GM19438 (cell line): ENCODE results near the gene MOAP1.
A peak's percentile ranks its signal among the peaks of the same experiment; 100 is the strongest.
"Not testable (repeated sequence)": the region's sequence is repeated elsewhere in the genome, so short reads cannot be mapped to it uniquely, and the experiment has no call there.

ENCODE experiments used
- ATAC-seq: cut with Tn5 transposase; IDR thresholded peaks from one replicate; pipeline ENCODE4 v1.9.1; 2021; ENCODE audit warnings: low read depth; ENCODE audit not compliant: unreplicated experiment

Gene MOAP1

GRCh38 chr14:93184391-93185348 lies at the start of gene MOAP1, which contains the start of gene LYSET:
Gene MOAP1, minus strand, starts transcription at chr14:93184897. Its CDS starts 655 bp downstream, at chr14:93184242.
Gene LYSET, plus strand, starts transcription at chr14:93185317. Its CDS starts 89 bp downstream, at chr14:93185406.
- ATAC-seq: peak; percentile 84

- ATAC-seq: not testable (repeated sequence)
Measured at GRCh38 chr14:93233078-93233477, 48.4 kb upstream of the MOAP1 start.

GRCh38 chr14:93232159-93232558 lies 47.5 kb upstream of the MOAP1 start:
- ATAC-seq: no peak

- ATAC-seq: no peak
Measured at GRCh38 chr14:93231129-93231979, 46.7 kb upstream of the MOAP1 start.

- no peak for ATAC-seq
Measured at GRCh38 chr14:93230539-93230938, 45.8 kb upstream of the MOAP1 start.

- ATAC-seq: no peak
Measured at GRCh38 chr14:93228550-93228949, 43.9 kb upstream of the MOAP1 start.

- no peak for ATAC-seq
Measured at GRCh38 chr14:93223565-93223964, 38.9 kb upstream of the MOAP1 start.

- no peak for ATAC-seq
Measured at GRCh38 chr14:93220509-93220908, 35.8 kb upstream of the MOAP1 start.

- no peak for ATAC-seq
Measured at GRCh38 chr14:93219103-93219726, 34.5 kb upstream of the MOAP1 start.

GRCh38 chr14:93214598-93214997 lies 29.9 kb upstream of the MOAP1 start:
- ATAC-seq: no peak

GRCh38 chr14:93212432-93212831 lies 27.7 kb upstream of the MOAP1 start:
- peak; percentile 64 for ATAC-seq

GRCh38 chr14:93207468-93208308 lies 23.0 kb upstream of the MOAP1 start:
- ATAC-seq: peak; percentile 40

GRCh38 chr14:93206793-93207467 lies 22.2 kb upstream of the MOAP1 start, which contains the start of the genes GON7 and UBR7:
Gene GON7, minus strand, starts transcription at chr14:93207065. Its CDS starts 28 bp downstream, at chr14:93207037.
Gene UBR7, plus strand, starts transcription at chr14:93207256. Its CDS starts 36 bp downstream, at chr14:93207292.
- peak; percentile 69 for ATAC-seq

GRCh38 chr14:93201155-93201704 lies 16.5 kb upstream of the MOAP1 start:
- no peak for ATAC-seq

GRCh38 chr14:93200553-93200952 lies 15.9 kb upstream of the MOAP1 start:
- ATAC-seq: no peak

- no peak for ATAC-seq
Measured at GRCh38 chr14:93199031-93199430, 14.3 kb upstream of the MOAP1 start.

- ATAC-seq: no peak
Measured at GRCh38 chr14:93195316-93195999, 10.8 kb upstream of the MOAP1 start.

- ATAC-seq: no peak
Measured at GRCh38 chr14:93186956-93187355, 2.3 kb upstream of the MOAP1 start.
